H1 (cell line): ENCODE measurements around the gene ESRP2. TPM values are rescaled to one million over a fixed set of nuclear protein-coding genes. Genes with fewer than 3 reads are reported as not detected.
A peak's percentile ranks its signal among the peaks of the same experiment; 100 is the strongest.

Experiments used
- CTCF ChIA-PET: fragments of 300-600 bp; sonication (Branson Sonifier 250); formaldehyde crosslinking; loops from one replicate; lab custom pipeline; 2021; ENCODE audit not compliant: partially characterized antibody; lab: Charles Lee
- POLR2A ChIA-PET: fragments of 300-600 bp; sonication (Branson Sonifier 250); formaldehyde crosslinking; loops from one replicate; lab custom pipeline; 2021; ENCODE audit warnings: inconsistent platforms; ENCODE audit not compliant: partially characterized antibody; lab: Charles Lee
- DNase-seq, 2 experiments: peaks; one replicate each; pipeline versions ENCODE4 v3.0.0 to v3.0.0-alpha.2; 2010 to 2022; ENCODE audit warnings: low spot score in 2 of 2, low read depth in 1 of 2, mixed read lengths in 1 of 2
- FAIRE-seq: peaks from 2 replicates; lab custom pipeline; 2011; peaks lifted over from hg19 to GRCh38; lab: Jason Lieb, UNC
- H2AFZ ChIP-seq: 2 replicates; pipeline ENCODE4 v1.8.1; 2012; ENCODE audit warnings: low read length, inconsistent platforms
- H2AK5ac ChIP-seq: 2 replicates; pipeline ENCODE4 v1.6.1; 2013; ENCODE audit warnings: low read depth, low read length
- H2BK120ac ChIP-seq: replicated peaks from 2 replicates; pipeline ENCODE3; 2013; ENCODE audit warnings: low read depth, low read length, inconsistent platforms
- H2BK12ac ChIP-seq: 2 replicates; pipeline ENCODE4 v1.6.1; 2013; ENCODE audit warnings: low read depth, low read length
- H2BK15ac ChIP-seq: 2 replicates; pipeline ENCODE4 v1.6.1; 2013; ENCODE audit warnings: low read length
- H2BK20ac ChIP-seq: 2 replicates; pipeline ENCODE4 v1.6.1; 2013; ENCODE audit warnings: low read length
- H2BK5ac ChIP-seq: 2 replicates; pipeline ENCODE4 v1.6.1; 2013; ENCODE audit warnings: low read depth, low read length
- H3K14ac ChIP-seq: 2 replicates; pipeline ENCODE4 v1.6.1; 2013; ENCODE audit warnings: inconsistent platforms; ENCODE audit not compliant: insufficient read length
- H3K18ac ChIP-seq: 2 replicates; pipeline ENCODE4 v1.6.1; 2013; ENCODE audit warnings: low read length; ENCODE audit errors: extremely low read depth
- H3K23ac ChIP-seq: 2 replicates; pipeline ENCODE4 v1.6.1; 2013; ENCODE audit warnings: inconsistent platforms; ENCODE audit not compliant: insufficient read length
- H3K23me2 ChIP-seq: 2 replicates; pipeline ENCODE4 v1.6.1; 2013; ENCODE audit warnings: low read depth, low read length
- H3K27ac ChIP-seq: 2 replicates; pipeline ENCODE4 v1.6.1; 2011; ENCODE audit warnings: low read depth, low read length, inconsistent platforms
- H3K27me3 ChIP-seq, 4 experiments: replicated peaks in 1 of 4; 1 replicate in 1 of 4; 2 replicates in 3 of 4; pipeline versions ENCODE4 v1.6.1 to v1.8.1; 2011 to 2013; ENCODE audit warnings: low read length in 3 of 4, mild to moderate bottlenecking in 3 of 4, inconsistent platforms in 2 of 4, mixed read lengths in 2 of 4, moderate library complexity in 1 of 4; ENCODE audit not compliant: control insufficient read depth in 3 of 4, insufficient read depth in 3 of 4; ENCODE audit errors: extremely low read depth in 1 of 4
- H3K36me3 ChIP-seq, 4 experiments: 2 replicates each; pipeline versions ENCODE4 v1.6.1 to v1.8.1; 2011 to 2013; ENCODE audit warnings: mild to moderate bottlenecking in 4 of 4, low read length in 3 of 4, moderate library complexity in 2 of 4, control low read depth in 1 of 4, inconsistent platforms in 1 of 4; ENCODE audit not compliant: insufficient read depth in 4 of 4, control insufficient read depth in 2 of 4
- H3K4ac ChIP-seq: replicated peaks from 2 replicates; pipeline ENCODE3; 2013; ENCODE audit warnings: low read length, low read depth, mixed read lengths, inconsistent platforms; ENCODE audit not compliant: insufficient read length
- H3K4me1 ChIP-seq, 4 experiments: replicated peaks in 1 of 4; 1 replicate in 1 of 4; 2 replicates in 3 of 4; pipeline versions ENCODE4 v1.6.1 to v1.8.1; 2011 to 2013; ENCODE audit warnings: low read length in 3 of 4, inconsistent platforms in 2 of 4, mixed read lengths in 1 of 4; ENCODE audit not compliant: insufficient read depth in 4 of 4, control insufficient read depth in 3 of 4
- H3K4me2 ChIP-seq, 2 experiments: 2 replicates each; pipeline versions ENCODE4 v1.6.1 to v1.8.1; 2011 to 2013; ENCODE audit warnings: low read depth in 2 of 2, low read length in 2 of 2, control low read depth in 1 of 2, inconsistent platforms in 1 of 2, mild to moderate bottlenecking in 1 of 2; ENCODE audit not compliant: insufficient read depth in 1 of 2
- H3K4me3 ChIP-seq, 4 experiments: fragments of 200-600, 300-600 bp in 1 of 4; sonication (generic), shearing (Covaris generic), sonication (Bioruptor Twin) in 1 of 4; 2 replicates each; pipeline versions ENCODE4 v1.5.1 to v1.8.1; 2011 to 2016; ENCODE audit warnings: low read length in 4 of 4, low read depth in 3 of 4, control low read depth in 2 of 4, inconsistent platforms in 2 of 4, mild to moderate bottlenecking in 2 of 4, mixed read lengths in 1 of 4, moderate library complexity in 1 of 4; ENCODE audit not compliant: insufficient read depth in 2 of 4; ENCODE audit errors: extremely low read depth in 1 of 4
- H3K56ac ChIP-seq: replicated peaks from 2 replicates; pipeline ENCODE3; 2013; ENCODE audit warnings: low read depth, mild to moderate bottlenecking, mixed read lengths, low read length, inconsistent platforms; ENCODE audit not compliant: insufficient read length
- H3K79me1 ChIP-seq: 2 replicates; pipeline ENCODE4 v1.6.1; 2013; ENCODE audit warnings: low read depth, low read length, control low read depth
- H3K79me2 ChIP-seq, 2 experiments: 2 replicates each; pipeline versions ENCODE4 v1.6.1 to v1.8.1; 2012 to 2013; ENCODE audit warnings: low read length in 2 of 2, mild to moderate bottlenecking in 2 of 2, inconsistent platforms in 1 of 2; ENCODE audit not compliant: insufficient read depth in 2 of 2, control insufficient read depth in 1 of 2
- H3K9ac ChIP-seq, 4 experiments: replicated peaks in 1 of 4; 1 replicate in 1 of 4; 2 replicates in 3 of 4; pipeline versions ENCODE4 v1.6.1 to v1.8.1; 2011 to 2013; ENCODE audit warnings: low read depth in 3 of 4, low read length in 3 of 4, control low read depth in 2 of 4, mild to moderate bottlenecking in 2 of 4, moderate library complexity in 2 of 4, inconsistent platforms in 1 of 4; ENCODE audit errors: extremely low read depth in 1 of 4
- H3K9me3 ChIP-seq, 2 experiments: 2 replicates each; pipeline versions ENCODE4 v1.6.1 to v1.8.1; 2012 to 2013; ENCODE audit warnings: mild to moderate bottlenecking in 2 of 2, moderate library complexity in 2 of 2, control low read depth in 1 of 2, inconsistent platforms in 1 of 2, low read depth in 1 of 2, low read length in 1 of 2, mixed read lengths in 1 of 2; ENCODE audit not compliant: insufficient read depth in 2 of 2
- H4K20me1 ChIP-seq, 2 experiments: replicated peaks in 1 of 2; 2 replicates each; pipeline versions ENCODE3 to v1.8.1; 2011 to 2013; ENCODE audit warnings: inconsistent platforms in 2 of 2, low read length in 2 of 2, mild to moderate bottlenecking in 1 of 2; ENCODE audit not compliant: insufficient read depth in 2 of 2, control insufficient read depth in 1 of 2
- H4K5ac ChIP-seq: 2 replicates; pipeline ENCODE4 v1.6.1; 2013; ENCODE audit warnings: low read length, low read depth, mixed read lengths, inconsistent platforms; ENCODE audit not compliant: insufficient read length
- H4K8ac ChIP-seq: 2 replicates; pipeline ENCODE4 v1.8.0; 2013; ENCODE audit warnings: mild to moderate bottlenecking, moderate library complexity, low read length, inconsistent platforms; ENCODE audit not compliant: insufficient read depth; ENCODE audit errors: extremely low read depth
- H4K91ac ChIP-seq: replicated peaks from 2 replicates; pipeline ENCODE3; 2013; ENCODE audit warnings: low read length, mixed read lengths, inconsistent platforms; ENCODE audit not compliant: insufficient read length
- CREB1 ChIP-seq: IDR thresholded peaks from 2 replicates; pipeline ENCODE4 v1.6.1; 2012; ENCODE audit warnings: inconsistent platforms
- EZH2 ChIP-seq: fragments of 200-600 bp; sonication (generic); IDR thresholded peaks from 2 replicates; pipeline ENCODE4 v1.7.1; 2012; ENCODE audit warnings: low read depth, mild to moderate bottlenecking, moderate library complexity, low read length, inconsistent platforms; ENCODE audit not compliant: severe bottlenecking
- HDAC2 ChIP-seq, 2 experiments: fragments of 300-600 bp in 1 of 2; sonication (generic) in 1 of 2; IDR thresholded peaks; 2 replicates each; pipeline ENCODE4 v1.6.1; 2011 to 2012; ENCODE audit warnings: low read depth in 2 of 2, low read length in 2 of 2, mild to moderate bottlenecking in 2 of 2, moderate library complexity in 2 of 2, borderline replicate concordance in 1 of 2, inconsistent platforms in 1 of 2
- WGBS, 2 experiments: shearing (Covaris generic) in 1 of 2; methylation state at CpG; one replicate each; pipeline versions ENCODE4 v1.1.6 to v1.1.7; 2013 to 2015; ENCODE audit warnings: low lambda C conversion rate in 2 of 2, mixed read lengths in 2 of 2, inconsistent platforms in 1 of 2, low coverage in 1 of 2, missing lambda C conversion rate in 1 of 2; ENCODE audit not compliant: insufficient replicate concordance in 2 of 2, insufficient coverage in 1 of 2, insufficient read length in 1 of 2; ENCODE audit errors: extremely low coverage in 1 of 2, missing lambda C conversion rate in 1 of 2; 5-methylcytosine and 5-hydroxymethylcytosine counted together
- polyA plus RNA-seq, 7 experiments: library from polyadenylated mRNA; depleted of rRNA in 3 of 7; stranded (reverse) in 5 of 7; unstranded in 2 of 7; fragments of >200 nt in 5 of 7; fragments of 200-250 nt in 2 of 7; gene quantifications; 1 replicate in 5 of 7; 2 replicates in 1 of 7; 4 replicates in 1 of 7; pipeline versions ENCODE4 v1.2.1 to v1.2.3, GENCODE V29; 2011 to 2013; ENCODE audit warnings: missing spikeins in 2 of 7, mixed read lengths in 2 of 7
- total RNA-seq: library from RNA; stranded (reverse); fragmentation: NEBNext Ultra II Directional; extraction: Animal tissue kit (Norgen Biotek cat#: 25700); gene quantifications from 2 replicates; pipeline ENCODE4 v1.2.1, GENCODE V29; 2021

Gene ESRP2
- total and polyA plus RNA-seq, 2 of the 8 experiments (the other 6 are each of a cell fraction or from before 2014, with no cell fraction given) = 35.1 to 45.8 TPM

DNA sequence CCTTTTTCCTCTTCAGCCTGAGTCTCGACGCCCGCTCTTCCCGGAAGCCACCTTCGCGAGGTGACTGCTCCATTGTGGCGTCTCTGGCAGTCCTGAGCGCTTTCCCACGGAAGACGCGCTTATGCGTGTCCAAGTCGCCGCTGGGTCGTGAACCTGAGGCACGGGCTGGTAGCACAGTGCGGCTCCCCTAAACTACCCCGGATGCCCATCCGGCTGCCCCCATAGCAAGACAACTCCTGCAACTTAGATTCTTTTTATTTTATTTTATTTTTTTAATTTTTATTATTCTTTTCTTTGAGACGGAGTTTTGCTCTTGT is 2.1 kb upstream of the ESRP2 start:
- peaks cover 5 to 19% of the 10 kb centered on the region in 2 experiments for H3K79me2 ChIP-seq
- H3K4ac ChIP-seq = peak overlapping the region; percentile 94
- peak overlapping the region; percentile 90 for H2BK5ac ChIP-seq
- no peak overlapping the region for H3K23ac ChIP-seq
- H3K18ac ChIP-seq = peak overlapping the region; percentile 96
- peak overlapping the region; percentile 72 for H4K8ac ChIP-seq
- peak overlapping the region; percentile 98; the same call in 1 of the 2 replicates for H2BK15ac ChIP-seq
- H3K36me3 ChIP-seq = peaks cover 0 to 4% (median 0%) of the 10 kb centered on the region in 4 experiments; a peak in 3 of 8 replicates
- H2BK120ac ChIP-seq = peak overlapping the region; percentile 80
- ChIA-PET CTCF (interaction anchor here (2.3 to 4.0 kb wide), 3 partner anchors 24 to 144 kb away, joined by 10 to 23 read pairs (median 11); partner anchors contain the start of gene SLC7A6), POLR2A (interaction anchor here (0.6 to 5.9 kb wide), 11 partner anchors 10 to 422 kb away, joined by 3 to 61 read pairs (median 4); partner anchors contain the start of genes NFATC3, PRMT7, SLC7A6 and SLC7A6OS)
- H3K56ac ChIP-seq = peak overlapping the region; percentile 36
- no peak overlapping the region for H2AFZ ChIP-seq
- peaks cover 22% of the 10 kb centered on the region for H3K23me2 ChIP-seq
- peaks cover 5% of the 10 kb centered on the region; the same call in 1 of the 2 replicates for H3K79me1 ChIP-seq
- TF ChIP-seq EZH2 (no peak), CREB1 (no peak), HDAC2 (IDR thresholded peaks at IDR 0.05; ENCODE audit: borderline replicate concordance in 1 of 2, low read depth in 2 of 2, low read length in 2 of 2) (0 out of 4 replicates have a peak, but pooled peaks of 1 of the 2 experiments have one; percentile 20)
- 30% methylated on average over 20 of the region's 20 CpGs; no CpG with 5 or more reads in 1 of the 2 experiments for WGBS, 2 experiments
- H3K9me3 ChIP-seq = no peaks in the 10 kb centered on the region
- H3K4me1 ChIP-seq = peaks cover 0 to 28% (median 20%) of the 10 kb centered on the region in 4 experiments; a peak in 5 of 7 replicates
- H3K14ac ChIP-seq = no peak overlapping the region
- DNase-seq (no peak), FAIRE-seq (no peak)
- peak overlapping the region; percentile 84 for H4K5ac ChIP-seq
- peak overlapping the region; percentile 92 to 99 for H3K4me2 ChIP-seq
- H3K27ac ChIP-seq = peak overlapping the region; percentile 84
- peak overlapping the region in 2 of 4 experiments; percentile 30 to 68; a peak in 4 of 7 replicates for H3K9ac ChIP-seq
- H2AK5ac ChIP-seq = peak overlapping the region; percentile 76; the same call in 1 of the 2 replicates
- peaks cover 15 to 20% of the 10 kb centered on the region in 2 experiments for H4K20me1 ChIP-seq
- no peaks in the 10 kb centered on the region; a peak in 1 of 7 replicates for H3K27me3 ChIP-seq
- peak overlapping the region; percentile 97 for H2BK12ac ChIP-seq
- peak overlapping the region; percentile 94 for H4K91ac ChIP-seq
- H2BK20ac ChIP-seq = no peak overlapping the region
- H3K4me3 ChIP-seq = peak overlapping the region; percentile 34 to 84 (median 51); a peak in 7 of 8 replicates
